Measurements from ENCODE around the gene TAPT1. TPM values are rescaled to one million over a fixed set of nuclear protein-coding genes. Genes with fewer than 3 reads are reported as not detected.
A peak's percentile ranks its signal among the peaks of the same experiment; 100 is the strongest.

Gene TAPT1
- total RNA-seq, 3 donors from 2014 or later = 39.7 to 52.5 (median 43.0) TPM

- intact Hi-C loops (cut with DNase I; ENCODE audit: low total_unique reads) = no loop called here
- TF ChIP-seq POLR2A (IDR thresholded peaks at IDR 0.05) = no peak
- TF ChIP-seq POLR2AphosphoS5 (IDR thresholded peaks at IDR 0.05) = no peak
- TF ChIP-seq CTCF (IDR thresholded peaks at IDR 0.05) = no peak
- Histone ChIP-seq H3K4me1 (peaks cover 0 to 12% of the 10 kb centered on the region in 2 donors), H3K36me3 (no peaks in the 10 kb centered on the region), H3K9me3 (no peaks in the 10 kb centered on the region), H3K4me3 (peak overlapping the region; percentile 79 to 89 (median 86)), H3K27me3 (no peaks in the 10 kb centered on the region), H3K27ac (peak overlapping the region; percentile 95 to 99)
- no peak for DNase-seq (ENCODE audit: low spot score in 2 of 2)
Observed at GRCh38 chr4:16225167-16225862, 956 bp downstream of the TAPT1 start.

GRCh38 chr4:16224264-16225166 lies 1.8 kb downstream of the TAPT1 start:
- no peaks in the 10 kb centered on the region for H3K27me3 ChIP-seq
- H3K9me3 ChIP-seq = no peaks in the 10 kb centered on the region
- H3K4me3 ChIP-seq = peak overlapping the region in 2 of 3 donors; percentile 86 to 89
- H3K27ac ChIP-seq = peak overlapping the region; percentile 14 to 95
- H3K4me1 ChIP-seq = peaks cover 0 to 12% of the 10 kb centered on the region in 2 donors
- no peak for DNase-seq (ENCODE audit: low spot score in 2 of 2)
- no peaks in the 10 kb centered on the region for H3K36me3 ChIP-seq
- intact Hi-C loops (cut with DNase I; ENCODE audit: low total_unique reads) = no loop called here
- TF ChIP-seq POLR2A (IDR thresholded peaks at IDR 0.05) (no peak), POLR2AphosphoS5 (IDR thresholded peaks at IDR 0.05) (no peak), CTCF (IDR thresholded peaks at IDR 0.05) (no peak)

GRCh38 chr4:16222957-16223527 lies 3.2 kb downstream of the TAPT1 start:
- H3K36me3 ChIP-seq = no peaks in the 10 kb centered on the region
- peak overlapping the region in 1 of 3 donors; percentile 20 for H3K4me3 ChIP-seq
- H3K27ac ChIP-seq = peak overlapping the region in 1 of 2 donors; percentile 17
- no peaks in the 10 kb centered on the region for H3K27me3 ChIP-seq
- intact Hi-C loops (cut with DNase I; ENCODE audit: low total_unique reads) = no loop called here
- H3K4me1 ChIP-seq = peaks cover 0 to 12% of the 10 kb centered on the region in 2 donors
- H3K9me3 ChIP-seq = no peaks in the 10 kb centered on the region
- DNase-seq (ENCODE audit: low spot score in 2 of 2) = no peak
- TF ChIP-seq CTCF (IDR thresholded peaks at IDR 0.05) (no peak), POLR2AphosphoS5 (IDR thresholded peaks at IDR 0.05) (no peak), POLR2A (IDR thresholded peaks at IDR 0.05) (no peak)

- intact Hi-C loops (cut with DNase I; ENCODE audit: low total_unique reads) = no loop called here
- H3K4me1 ChIP-seq = peaks cover 0 to 6% of the 10 kb centered on the region in 2 donors
- H3K27me3 ChIP-seq = no peaks in the 10 kb centered on the region
- H3K9me3 ChIP-seq = no peaks in the 10 kb centered on the region
- no peaks in the 10 kb centered on the region for H3K36me3 ChIP-seq
- no peak overlapping the region for H3K4me3 ChIP-seq
- H3K27ac ChIP-seq = no peak overlapping the region
- DNase-seq (ENCODE audit: low spot score in 2 of 2) = no peak
- TF ChIP-seq POLR2AphosphoS5 (IDR thresholded peaks at IDR 0.05) = no peak
- TF ChIP-seq CTCF (IDR thresholded peaks at IDR 0.05) = no peak
- TF ChIP-seq POLR2A (IDR thresholded peaks at IDR 0.05) = no peak
Observed at GRCh38 chr4:16218950-16219349, 7.3 kb downstream of the TAPT1 start.
